H7 (cell line): ENCODE measurements around the gene RBPMS2. TPM values are rescaled to one million over a fixed set of nuclear protein-coding genes. Genes with fewer than 3 reads are reported as not detected.
"Not testable (repeated sequence)": the region's sequence is repeated elsewhere in the genome, so short reads cannot be mapped to it uniquely, and the experiment has no call there.

ENCODE experiments used
- DNase-seq: peaks from one replicate; pipeline ENCODE4 v3.0.0; 2012
- H3K27me3 ChIP-seq: 2 replicates; pipeline ENCODE4 v1.6.0; 2011; ENCODE audit warnings: mild to moderate bottlenecking, low read length; ENCODE audit not compliant: control insufficient read depth, insufficient read depth
- H3K36me3 ChIP-seq: replicated peaks from 2 replicates; pipeline ENCODE4 v1.5.1; 2011; ENCODE audit warnings: low read length; ENCODE audit not compliant: control insufficient read depth, insufficient read depth
- H3K4me3 ChIP-seq: 2 replicates; pipeline ENCODE4 v1.5.1; 2011; ENCODE audit warnings: low read depth, mild to moderate bottlenecking, control low read depth, low read length, moderate library complexity; ENCODE audit not compliant: insufficient read depth
- total RNA-seq: library from RNA; depleted of rRNA; stranded (reverse); fragments of >200 nt; shearing (Covaris generic); gene quantifications from 2 replicates; pipeline ENCODE4 v1.2.3, GENCODE V29; 2014

Gene RBPMS2
- total RNA-seq, 1 experiment from 2014 or later, result 8.5 TPM

GRCh38 chr15:64753480-64754185, 21.8 kb downstream of the RBPMS2 start:
- peaks cover 15% of the 10 kb centered on the region for H3K36me3 ChIP-seq
- no peaks in the 10 kb centered on the region for H3K27me3 ChIP-seq
- no peak overlapping the region for H3K4me3 ChIP-seq
- no peak for DNase-seq

DNA sequence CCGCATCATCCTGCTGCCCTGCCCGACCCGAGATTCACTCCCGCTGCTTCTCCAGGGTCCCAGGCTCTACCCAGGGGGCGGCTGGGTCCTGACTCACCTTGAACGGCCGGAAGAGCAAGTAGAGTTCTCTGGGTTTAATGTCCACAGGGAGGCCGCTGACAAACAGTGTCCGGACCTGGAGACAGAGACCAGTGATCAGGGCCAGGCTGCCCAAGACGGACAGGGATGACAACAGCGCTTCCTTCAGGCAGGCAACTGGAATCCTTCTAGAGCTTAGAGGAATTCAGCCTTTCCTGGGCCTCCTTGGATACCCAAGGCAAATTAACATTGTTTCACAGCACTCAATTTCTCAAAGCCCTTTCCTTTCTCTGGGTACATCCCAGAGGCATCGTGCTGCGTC, 23.9 kb downstream of the RBPMS2 start:
- Histone ChIP-seq H3K4me3 (no peak overlapping the region), H3K27me3 (no peaks in the 10 kb centered on the region), H3K36me3 (peaks cover 31% of the 10 kb centered on the region)
- no peak for DNase-seq

GRCh38 chr15:64749999-64750657, 25.3 kb downstream of the RBPMS2 start:
- Histone ChIP-seq H3K36me3 (peaks cover 39% of the 10 kb centered on the region), H3K4me3 (no peak overlapping the region), H3K27me3 (no peaks in the 10 kb centered on the region)
- peak; percentile 90 for DNase-seq

DNA sequence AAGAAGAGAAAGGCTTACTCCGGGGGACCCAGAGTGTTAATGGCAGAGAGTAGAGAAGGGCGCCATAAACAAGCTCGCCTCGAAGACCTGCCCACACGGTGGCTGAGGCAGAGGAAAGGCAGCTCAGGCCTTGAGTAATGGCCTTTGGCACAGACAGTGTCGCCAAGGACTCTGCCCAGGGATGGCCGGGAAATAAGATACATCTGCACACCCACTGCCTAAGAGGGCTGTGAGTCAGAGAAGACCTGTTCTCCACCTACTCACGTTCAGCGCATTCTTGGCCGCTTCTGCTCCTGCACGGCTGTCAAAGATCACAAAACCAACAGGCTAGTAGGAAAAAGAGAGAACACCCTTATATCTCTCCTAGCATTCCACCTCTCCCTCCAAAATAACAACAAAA, 26.2 kb downstream of the RBPMS2 start:
- peaks cover 40% of the 10 kb centered on the region for H3K36me3 ChIP-seq
- H3K4me3 ChIP-seq, result no peak overlapping the region
- no peaks in the 10 kb centered on the region for H3K27me3 ChIP-seq
- DNase-seq, result no peak

GRCh38 chr15:64748251-64748650, 27.1 kb downstream of the RBPMS2 start:
- no peak for DNase-seq
- peaks cover 38% of the 10 kb centered on the region for H3K36me3 ChIP-seq
- no peak overlapping the region for H3K4me3 ChIP-seq
- no peaks in the 10 kb centered on the region for H3K27me3 ChIP-seq

DNA sequence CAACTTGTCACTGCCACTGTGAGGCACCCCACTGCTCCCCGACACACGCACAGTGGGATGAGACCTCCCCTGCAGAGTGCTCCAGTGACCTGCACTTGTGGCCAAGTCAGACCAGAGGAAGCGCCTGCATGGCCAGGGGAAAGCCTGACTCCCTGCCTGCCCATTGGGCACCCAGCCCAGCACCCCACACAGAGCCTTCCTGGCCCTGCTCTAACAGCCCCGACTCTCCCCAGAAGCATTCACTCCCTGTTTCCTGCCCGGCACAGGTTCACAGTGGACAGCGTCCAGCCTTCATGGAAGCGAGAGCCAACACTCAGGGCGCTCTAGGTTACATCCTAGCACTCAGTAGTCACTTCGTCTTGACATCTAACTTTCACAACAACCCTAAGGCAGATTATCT, 27.8 kb downstream of the RBPMS2 start:
- Histone ChIP-seq H3K27me3 (no peaks in the 10 kb centered on the region), H3K36me3 (peaks cover 43% of the 10 kb centered on the region), H3K4me3 (no peak overlapping the region)
- no peak for DNase-seq

GRCh38 chr15:64746921-64747320, 28.5 kb downstream of the RBPMS2 start:
- no peaks in the 10 kb centered on the region for H3K27me3 ChIP-seq
- DNase-seq, result no peak
- H3K36me3 ChIP-seq, result peaks cover 46% of the 10 kb centered on the region
- H3K4me3 ChIP-seq, result no peak overlapping the region

DNA sequence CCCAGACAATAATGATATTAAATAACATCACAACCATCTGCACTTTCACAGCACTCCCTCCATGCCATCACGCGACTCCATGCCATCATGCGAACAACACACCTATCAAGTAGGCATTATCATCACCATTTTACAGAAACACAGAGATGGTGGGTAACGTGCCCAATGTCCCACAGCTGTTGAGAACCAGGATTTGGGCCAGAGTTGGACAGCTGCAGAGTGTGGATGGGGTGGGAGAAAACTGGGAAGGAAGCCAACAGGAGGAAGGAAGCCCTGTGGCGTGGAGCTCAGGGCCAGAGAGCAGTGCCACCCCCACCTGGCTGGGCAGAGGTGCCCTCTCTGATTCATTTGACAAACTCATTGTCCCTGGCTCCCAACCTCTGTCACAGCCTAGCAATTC, 29.0 kb downstream of the RBPMS2 start:
- no peak for DNase-seq
- Histone ChIP-seq H3K36me3 (peaks cover 50% of the 10 kb centered on the region), H3K4me3 (no peak overlapping the region), H3K27me3 (no peaks in the 10 kb centered on the region)

- no peaks in the 10 kb centered on the region for H3K27me3 ChIP-seq
- no peak for DNase-seq
- peaks cover 66% of the 10 kb centered on the region for H3K36me3 ChIP-seq
- H3K4me3 ChIP-seq, result no peak overlapping the region
Observed at GRCh38 chr15:64743691-64744090, 31.7 kb downstream of the RBPMS2 start.

GRCh38 chr15:64742921-64743320, 32.5 kb downstream of the RBPMS2 start:
- Histone ChIP-seq H3K36me3 (peaks cover 61% of the 10 kb centered on the region), H3K27me3 (no peaks in the 10 kb centered on the region)

DNA sequence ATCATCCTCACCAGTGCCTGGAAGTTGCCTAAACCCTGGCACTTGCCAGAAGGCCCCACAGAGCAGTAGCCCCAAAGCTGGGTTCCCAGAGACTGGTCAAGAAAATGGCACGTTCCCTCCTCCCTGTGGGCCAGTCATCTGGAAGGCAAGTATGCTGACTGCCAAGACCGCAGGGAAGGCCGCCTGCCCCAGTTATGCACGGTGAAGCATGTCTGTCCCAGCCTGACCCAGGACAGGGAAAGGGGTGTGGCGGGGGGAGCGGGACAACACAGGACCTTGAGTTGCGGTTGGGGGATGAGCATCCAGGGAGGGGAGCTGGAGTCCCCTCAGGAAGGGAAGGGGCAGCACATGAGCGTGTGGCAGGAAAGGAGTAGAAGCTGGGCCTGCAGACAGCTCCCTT, 33.0 kb downstream of the RBPMS2 start:
- no peak for DNase-seq
- peaks cover 57% of the 10 kb centered on the region for H3K36me3 ChIP-seq
- H3K27me3 ChIP-seq, result no peaks in the 10 kb centered on the region
- no peak overlapping the region for H3K4me3 ChIP-seq

More at GRCh38 chr15:64742921-64743320, 32.5 kb downstream of the RBPMS2 start:
- H3K4me3 ChIP-seq, result no peak overlapping the region
- no peak for DNase-seq

- not testable (repeated sequence) for H3K27me3 ChIP-seq, DNase-seq, H3K4me3 ChIP-seq
- peaks cover 52% of the 10 kb centered on the region for H3K36me3 ChIP-seq
Observed at GRCh38 chr15:64741708-64742107, 33.7 kb downstream of the RBPMS2 start.

DNA sequence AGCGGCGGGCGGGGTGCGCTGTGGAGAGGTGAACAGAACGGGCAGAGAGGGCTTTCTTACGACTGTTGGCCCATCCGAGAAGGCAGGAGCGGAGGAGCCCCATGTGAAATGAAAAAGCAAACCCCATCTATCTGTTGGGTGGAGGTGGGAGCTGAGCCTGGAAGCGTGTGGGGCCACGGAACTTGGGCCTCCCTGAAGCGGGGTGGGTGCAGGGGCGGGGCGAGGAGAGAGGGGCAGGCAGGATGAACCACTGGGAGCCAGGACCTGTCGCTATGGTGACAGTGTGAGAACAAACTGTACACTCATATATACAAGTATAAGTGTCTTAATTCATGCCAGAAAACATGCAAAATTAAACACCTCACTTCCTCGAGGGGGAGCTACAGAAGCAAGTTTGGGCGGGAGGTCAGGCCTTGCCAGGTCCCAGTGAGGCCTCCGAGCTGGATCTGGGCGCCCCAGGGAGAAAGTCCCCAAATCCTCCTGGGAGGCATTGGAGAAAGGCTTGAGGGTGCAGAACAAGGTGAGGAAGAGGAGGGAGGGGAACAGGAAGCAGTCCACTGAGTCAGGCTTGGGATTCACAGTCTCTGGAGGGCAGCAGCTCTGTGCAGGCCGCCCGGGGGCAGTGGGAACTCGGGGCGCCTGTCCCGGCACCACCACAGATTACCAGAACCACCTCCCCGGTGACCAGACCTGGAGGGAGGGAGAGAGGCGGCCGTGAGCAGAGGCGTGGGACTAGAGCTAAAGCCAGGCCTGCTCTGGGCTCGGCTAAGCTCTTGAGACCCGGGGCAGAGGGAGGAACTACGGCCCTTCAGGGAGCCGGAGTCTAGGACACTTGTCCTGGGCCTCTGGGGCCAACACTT, 34.8 kb downstream of the RBPMS2 start:
- Histone ChIP-seq H3K4me3 (no peak overlapping the region), H3K36me3 (peaks cover 55% of the 10 kb centered on the region), H3K27me3 (no peaks in the 10 kb centered on the region)
- no peak for DNase-seq

- Histone ChIP-seq H3K4me3 (no peak overlapping the region), H3K36me3 (peaks cover 53% of the 10 kb centered on the region), H3K27me3 (no peaks in the 10 kb centered on the region)
- no peak for DNase-seq
Observed at GRCh38 chr15:64739577-64740143, 35.7 kb downstream of the RBPMS2 start.
